Activated T-cell treated with anti-CD3 and anti-CD28 coated beads for 4 hours (primary cell): ENCODE measurements around the gene ARHGEF10L.

Source experiments
- DNase-seq: peaks from one replicate; pipeline ENCODE4 v3.0.0-alpha.2; 2020

The ARHGEF10L gene

GRCh38 chr1:17687145-17687544 lies 147.6 kb downstream of the ARHGEF10L start:
- DNase-seq = no peak

GRCh38 chr1:17688217-17688810 lies 148.8 kb downstream of the ARHGEF10L start:
- no peak for DNase-seq

- no peak for DNase-seq
Measured at GRCh38 chr1:17689011-17689410, 149.5 kb downstream of the ARHGEF10L start.

GRCh38 chr1:17690906-17691634 lies 151.6 kb downstream of the ARHGEF10L start:
- no peak for DNase-seq

GRCh38 chr1:17692645-17693044 lies 153.1 kb downstream of the ARHGEF10L start:
- DNase-seq = no peak

- DNase-seq = no peak
Measured at GRCh38 chr1:17696417-17697301, 157.2 kb downstream of the ARHGEF10L start.

GRCh38 chr1:17697458-17697857 lies 158.0 kb downstream of the ARHGEF10L start:
- DNase-seq = no peak

- no peak for DNase-seq
Measured at GRCh38 chr1:17699581-17699980, 160.1 kb downstream of the ARHGEF10L start.

GRCh38 chr1:17700945-17701810 lies 161.7 kb downstream of the ARHGEF10L start:
- DNase-seq = no peak

- DNase-seq = no peak
Measured at GRCh38 chr1:17704176-17704575, 164.7 kb downstream of the ARHGEF10L start.

GRCh38 chr1:17706445-17706844 lies 166.9 kb downstream of the ARHGEF10L start:
- DNase-seq = no peak

- no peak for DNase-seq
Measured at GRCh38 chr1:17709981-17710380, 170.5 kb downstream of the ARHGEF10L start.

- no peak for DNase-seq
Measured at GRCh38 chr1:17710889-17711576, 171.5 kb downstream of the ARHGEF10L start.

GRCh38 chr1:17711577-17711910 lies 172.0 kb downstream of the ARHGEF10L start:
- no peak for DNase-seq

- DNase-seq = no peak
Measured at GRCh38 chr1:17711941-17712340, 172.4 kb downstream of the ARHGEF10L start.

GRCh38 chr1:17713993-17714392 lies 174.5 kb downstream of the ARHGEF10L start:
- no peak for DNase-seq

- no peak for DNase-seq
Measured at GRCh38 chr1:17717594-17718535, 178.4 kb downstream of the ARHGEF10L start.

GRCh38 chr1:17719874-17720273 lies 180.4 kb downstream of the ARHGEF10L start:
- DNase-seq = no peak

GRCh38 chr1:17721444-17721843 lies 181.9 kb downstream of the ARHGEF10L start:
- no peak for DNase-seq

- no peak for DNase-seq
Measured at GRCh38 chr1:17723684-17724083, 184.2 kb downstream of the ARHGEF10L start.

- DNase-seq = no peak
Measured at GRCh38 chr1:17724150-17724549, 184.7 kb downstream of the ARHGEF10L start.
